Measurements from ENCODE around the gene CAPN10.

DNA sequence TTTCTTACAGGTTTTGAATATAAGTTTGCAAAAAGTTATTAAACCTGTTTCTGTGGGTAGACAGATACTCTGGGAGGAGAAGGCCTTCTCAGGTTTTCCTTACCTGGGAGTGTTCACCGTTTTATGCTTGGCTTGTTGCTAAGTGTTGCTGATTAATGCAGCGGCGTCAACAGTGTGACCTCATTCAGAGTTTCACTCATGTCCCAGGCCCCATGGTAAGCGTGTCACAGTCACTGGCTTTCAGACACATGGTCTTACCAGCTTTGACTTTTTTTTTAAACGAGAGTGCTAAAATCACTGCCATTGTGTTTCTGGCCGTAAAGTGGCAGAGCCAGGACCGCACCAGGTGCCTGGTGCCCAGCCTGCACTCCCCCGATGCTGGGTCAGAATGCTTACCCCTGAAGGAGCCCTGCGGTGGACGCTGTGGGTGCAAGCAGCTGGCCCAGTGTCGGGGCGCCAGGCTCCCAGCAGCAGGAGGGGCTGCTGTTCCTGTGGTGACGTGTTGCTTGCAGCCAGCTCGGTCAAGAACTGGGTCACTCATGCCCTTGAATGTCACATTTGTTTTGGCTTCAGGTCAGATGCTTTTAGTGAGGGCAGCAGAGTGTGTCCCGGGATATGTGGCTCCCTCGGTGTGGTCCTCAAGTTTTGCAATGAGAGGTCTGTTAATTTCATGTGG, 3.5 kb downstream of the CAPN10 start:
- TF ChIP-seq EZH2phosphoT487 (IDR thresholded peaks at IDR 0.05; ENCODE audit: insufficient read depth, low read depth) (no peak), EZH2 (IDR thresholded peaks at IDR 0.05; ENCODE audit: insufficient read depth, poor library complexity, severe bottlenecking) (no peak)

All from GM23248 (cell line).